A204.1 (cell line): ENCODE results near the gene MUL1.
"Not testable (repeated sequence)": the region's sequence is repeated elsewhere in the genome, so short reads cannot be mapped to it uniquely, and the experiment has no call there.

Source experiments
- FAIRE-seq: peaks from 2 replicates; lab custom pipeline; 2012; peaks lifted over from hg19 to GRCh38; lab: Jason Lieb, UNC

Gene MUL1

DNA sequence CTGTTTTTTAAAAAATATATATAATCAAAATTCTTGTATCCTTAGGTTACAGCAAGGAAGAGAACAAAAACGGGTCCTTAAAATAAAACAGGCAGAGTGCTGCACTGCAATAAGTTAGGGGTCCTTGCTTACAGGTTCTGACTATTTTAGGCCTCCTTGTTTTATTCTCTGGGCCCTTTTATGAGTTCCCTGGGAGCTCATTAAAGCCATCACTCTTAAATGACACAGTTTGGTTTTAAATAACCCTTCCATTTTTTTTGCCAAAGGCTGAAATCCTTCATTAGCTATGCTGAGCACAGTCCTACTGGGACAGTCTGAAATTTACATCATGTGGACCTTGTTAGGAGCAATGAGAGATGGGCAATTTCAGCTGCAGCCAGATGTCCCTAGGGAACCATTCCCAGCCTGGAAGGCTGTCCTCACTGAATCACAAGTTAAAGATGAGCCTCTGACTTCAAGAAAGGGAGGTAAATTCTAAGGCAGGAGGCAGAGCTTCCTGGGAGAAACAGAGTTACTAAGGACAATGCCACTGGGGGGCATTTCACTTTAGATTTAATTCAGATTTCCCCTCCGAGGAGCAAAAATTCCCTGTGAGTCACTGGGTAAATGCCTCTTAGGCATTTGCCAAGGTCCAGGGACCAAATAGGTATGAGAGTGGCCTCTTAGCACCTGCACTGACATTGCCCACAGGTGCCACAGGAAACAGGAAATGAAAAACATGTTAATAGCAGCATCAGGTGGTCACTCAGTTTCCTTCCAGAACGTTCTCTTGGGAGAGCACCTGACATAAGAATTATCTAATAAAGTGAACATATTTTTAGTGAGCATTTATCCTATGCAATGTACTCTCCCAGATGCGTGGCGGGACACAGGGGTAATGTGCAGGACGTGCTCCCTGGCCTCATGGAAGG, 3.8 kb upstream of the MUL1 start:
- no peak for FAIRE-seq

DNA sequence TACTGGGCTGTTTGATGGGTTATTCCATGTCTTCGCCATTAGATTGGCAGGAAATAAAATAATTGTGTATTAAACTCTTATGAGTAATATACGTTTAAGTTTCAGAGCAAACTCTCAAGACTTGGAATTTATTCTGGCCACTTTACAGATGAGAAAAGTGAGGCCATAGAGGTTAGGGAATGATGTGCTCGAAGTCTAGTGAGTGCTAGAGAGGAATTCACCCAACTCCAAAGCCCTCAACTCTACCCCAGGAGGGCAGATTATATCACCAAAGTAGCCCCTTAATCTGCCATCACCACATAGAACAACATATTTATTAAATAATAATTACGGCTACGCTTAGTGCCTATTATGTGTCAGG, 440 bp upstream of the MUL1 start:
- FAIRE-seq: no peak

DNA sequence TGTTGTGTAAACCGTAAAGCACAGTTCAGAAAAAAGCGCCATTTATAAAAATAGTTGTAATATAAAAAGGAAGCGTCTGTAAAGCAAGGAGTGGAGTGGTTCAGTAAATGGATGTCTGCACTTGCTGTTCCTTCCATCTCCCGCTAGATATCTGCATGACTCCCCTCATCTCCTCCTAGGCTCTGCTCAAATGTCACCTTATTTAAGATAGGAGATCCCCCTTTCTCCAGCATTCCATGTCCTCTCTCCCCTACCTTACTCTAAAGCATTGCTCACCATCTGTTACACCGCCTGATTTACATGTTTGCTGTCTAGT, 745 bp downstream of the MUL1 start:
- FAIRE-seq: no peak

DNA sequence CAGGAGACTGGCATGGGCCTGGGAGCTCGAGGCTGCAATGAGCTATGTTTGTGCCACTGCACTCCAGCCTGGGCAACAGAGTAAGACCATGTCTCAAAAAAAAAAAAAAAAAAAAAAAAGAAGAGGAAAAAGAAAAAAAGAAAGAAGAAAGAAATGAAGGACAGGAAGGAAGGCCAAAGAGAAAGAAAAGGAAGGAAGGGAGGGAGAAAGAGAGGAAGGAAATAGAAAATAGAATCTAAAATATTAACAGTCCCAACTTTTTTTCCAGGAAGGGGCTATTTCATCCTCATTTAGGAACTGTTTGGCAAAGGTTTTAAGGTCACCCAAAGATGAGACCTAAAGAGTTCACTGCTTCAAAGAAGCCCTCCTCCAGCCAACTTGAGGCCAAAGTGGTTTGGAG, 2.5 kb downstream of the MUL1 start:
- FAIRE-seq: no peak

DNA sequence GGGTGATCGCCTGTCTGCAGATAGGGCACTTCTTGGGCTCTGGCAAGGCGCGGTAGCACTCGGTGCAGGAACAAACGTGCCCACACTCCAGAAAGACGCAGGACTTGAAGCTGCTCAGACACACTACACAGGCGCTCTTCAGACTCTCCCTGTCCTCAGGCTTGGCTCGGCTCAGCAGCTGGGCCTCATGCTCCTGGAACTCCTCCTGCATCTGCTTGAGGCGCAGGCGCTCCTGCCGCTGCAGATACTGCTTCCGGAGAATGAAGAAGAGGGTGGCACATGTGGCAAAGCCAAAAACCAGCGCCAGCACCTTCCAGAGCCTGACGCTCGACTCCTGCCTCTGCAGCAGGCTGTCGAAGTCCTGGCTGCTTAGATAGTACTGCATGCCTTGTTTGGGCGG, 7.2 kb downstream of the MUL1 start:
- FAIRE-seq: no peak

DNA sequence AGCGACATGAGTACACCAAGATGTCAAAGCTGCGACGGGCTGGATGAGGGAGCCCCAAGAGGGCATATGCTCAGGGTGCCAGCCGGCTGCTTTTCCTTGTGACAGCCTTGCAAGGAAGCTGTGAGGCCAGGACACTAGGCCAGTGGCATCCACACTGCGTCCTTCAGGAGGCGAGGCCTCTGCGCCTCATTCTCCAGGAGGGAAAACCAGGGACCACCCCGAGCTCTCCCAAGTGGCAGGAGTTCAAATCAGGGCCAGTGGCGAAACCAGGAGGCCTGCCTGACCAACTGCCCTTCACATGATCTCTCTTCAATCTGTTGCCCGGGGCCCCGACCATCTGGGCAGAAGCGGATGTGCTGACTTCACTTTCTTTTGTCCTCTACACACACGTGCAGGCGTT, 8.2 kb downstream of the MUL1 start:
- FAIRE-seq: no peak

DNA sequence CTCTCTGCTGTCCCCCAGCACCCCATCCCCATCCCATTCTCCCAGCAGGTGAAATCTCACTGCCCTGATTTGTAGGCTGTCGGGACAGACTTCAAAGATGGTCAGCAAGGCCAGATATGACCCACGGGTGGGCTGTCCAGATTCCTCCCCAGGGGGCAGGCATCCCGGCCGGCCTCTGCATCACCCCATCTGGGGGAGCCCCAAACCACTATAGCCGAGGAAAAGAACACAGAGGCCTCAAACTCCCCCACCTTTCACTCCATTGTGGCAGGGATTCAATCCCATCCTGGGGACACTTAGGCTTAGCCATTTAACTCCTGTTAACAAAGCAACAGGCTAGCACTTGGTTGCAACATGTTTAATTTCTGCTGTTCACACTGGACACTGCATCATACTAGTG, 8.8 kb downstream of the MUL1 start:
- no peak for FAIRE-seq

DNA sequence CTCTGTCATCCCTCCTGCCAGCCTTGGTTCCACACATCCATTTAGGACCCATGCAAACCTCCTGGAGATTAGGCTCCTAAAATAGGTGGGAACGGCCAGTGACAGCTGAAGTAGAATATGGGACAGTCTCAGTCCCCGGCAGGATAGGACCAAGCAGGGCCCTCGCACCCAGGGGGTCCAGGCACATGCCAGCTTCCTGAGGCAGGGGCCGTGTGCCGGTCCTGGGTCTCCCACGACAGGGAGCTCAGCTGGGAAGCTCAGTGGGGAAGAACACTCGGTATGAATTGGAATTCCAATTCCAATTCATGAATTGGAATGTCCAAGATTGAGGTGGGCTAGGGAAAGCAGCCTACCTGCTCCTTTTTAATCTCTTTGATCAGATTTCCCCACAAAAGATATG, 9.8 kb downstream of the MUL1 start:
- FAIRE-seq: no peak

DNA sequence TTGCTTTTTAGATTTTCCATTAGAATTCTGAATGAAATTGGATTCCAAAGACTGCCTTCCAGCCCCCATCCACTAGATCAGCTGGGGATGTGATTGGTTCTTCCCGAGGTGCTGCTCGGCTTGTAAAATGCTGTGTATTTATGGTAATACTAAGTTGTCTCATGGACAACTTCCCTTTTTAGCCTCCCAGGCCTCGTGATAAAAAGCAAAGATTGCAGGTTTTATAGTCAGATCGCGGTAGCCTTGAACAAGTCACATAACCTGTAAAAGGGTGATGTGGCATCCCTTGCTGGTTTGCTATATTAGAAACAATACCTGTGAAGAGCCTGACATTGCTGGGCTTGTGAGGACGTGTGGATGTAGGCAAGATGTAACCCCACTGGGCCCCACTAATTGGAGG, 10.4 kb downstream of the MUL1 start:
- FAIRE-seq: no peak

DNA sequence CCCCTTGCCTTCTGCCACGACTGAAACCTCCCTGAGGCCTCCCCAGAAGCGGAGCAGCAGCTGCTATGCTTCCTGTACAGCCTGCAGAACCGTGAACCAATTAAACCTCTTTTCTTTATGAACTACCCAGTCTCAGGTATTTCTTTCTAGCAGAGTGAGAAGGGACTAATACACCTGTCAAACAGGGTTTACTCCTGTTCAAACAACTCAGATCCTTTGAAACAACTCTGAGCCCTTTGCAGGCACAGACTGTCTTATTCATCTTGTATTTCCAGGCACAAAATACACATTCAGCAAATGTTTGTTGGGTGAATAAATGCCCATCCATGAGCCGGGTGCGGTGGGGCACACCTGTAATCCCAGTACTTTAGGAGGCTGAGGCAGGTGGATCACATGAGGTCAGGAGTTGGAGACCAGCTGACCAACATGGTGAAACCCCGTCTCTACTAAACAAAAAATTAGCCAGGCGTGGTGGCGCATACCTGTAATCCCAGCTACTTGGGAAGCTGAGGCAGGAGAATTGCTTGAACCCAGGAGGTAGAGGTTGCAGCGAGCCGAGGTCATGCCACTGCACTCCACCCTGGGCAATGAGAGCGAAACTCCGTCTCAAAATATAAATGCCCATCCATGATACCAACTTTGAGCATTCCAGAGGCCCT, 11.1 kb downstream of the MUL1 start:
- FAIRE-seq: not testable (repeated sequence)

DNA sequence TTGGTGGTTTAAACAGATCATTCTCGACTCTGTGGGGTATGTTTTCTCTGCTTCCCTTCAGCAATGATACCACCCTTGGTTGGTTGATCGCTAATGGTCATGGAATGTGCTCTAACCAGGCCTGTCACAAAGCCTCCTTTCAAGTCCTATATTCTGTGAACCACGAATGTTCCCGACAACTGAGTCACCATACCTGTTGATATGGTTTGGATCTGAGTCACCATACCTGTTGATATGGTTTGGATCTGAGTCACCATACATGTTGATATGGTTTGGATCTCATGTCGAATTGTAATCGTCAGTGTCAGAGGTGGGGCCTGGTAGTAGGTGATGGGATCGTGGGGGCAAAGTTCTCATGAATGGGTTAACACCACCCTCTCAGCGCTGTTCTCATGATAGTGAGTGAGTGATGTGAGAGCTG, 11.7 kb downstream of the MUL1 start:
- no peak for FAIRE-seq

DNA sequence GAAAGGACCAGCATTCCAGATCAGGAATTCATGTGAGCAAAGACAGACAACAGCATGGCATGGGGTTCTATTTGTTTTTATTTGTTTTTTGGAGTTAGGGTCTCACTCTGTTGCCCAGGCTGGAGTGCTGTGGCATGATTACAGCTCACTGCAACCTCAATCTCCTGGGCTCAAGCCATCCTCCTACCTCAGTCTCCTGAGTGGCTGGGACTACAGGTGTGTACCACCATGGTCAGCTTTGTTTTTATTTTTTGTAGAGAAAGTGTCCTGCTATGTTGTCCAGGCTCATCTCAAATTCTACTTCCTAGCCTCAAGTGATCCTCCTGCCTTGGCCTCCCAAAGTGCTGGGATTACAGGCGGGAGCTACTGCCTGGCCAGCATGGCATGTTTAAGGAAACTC, 12.3 kb downstream of the MUL1 start:
- no peak for FAIRE-seq

DNA sequence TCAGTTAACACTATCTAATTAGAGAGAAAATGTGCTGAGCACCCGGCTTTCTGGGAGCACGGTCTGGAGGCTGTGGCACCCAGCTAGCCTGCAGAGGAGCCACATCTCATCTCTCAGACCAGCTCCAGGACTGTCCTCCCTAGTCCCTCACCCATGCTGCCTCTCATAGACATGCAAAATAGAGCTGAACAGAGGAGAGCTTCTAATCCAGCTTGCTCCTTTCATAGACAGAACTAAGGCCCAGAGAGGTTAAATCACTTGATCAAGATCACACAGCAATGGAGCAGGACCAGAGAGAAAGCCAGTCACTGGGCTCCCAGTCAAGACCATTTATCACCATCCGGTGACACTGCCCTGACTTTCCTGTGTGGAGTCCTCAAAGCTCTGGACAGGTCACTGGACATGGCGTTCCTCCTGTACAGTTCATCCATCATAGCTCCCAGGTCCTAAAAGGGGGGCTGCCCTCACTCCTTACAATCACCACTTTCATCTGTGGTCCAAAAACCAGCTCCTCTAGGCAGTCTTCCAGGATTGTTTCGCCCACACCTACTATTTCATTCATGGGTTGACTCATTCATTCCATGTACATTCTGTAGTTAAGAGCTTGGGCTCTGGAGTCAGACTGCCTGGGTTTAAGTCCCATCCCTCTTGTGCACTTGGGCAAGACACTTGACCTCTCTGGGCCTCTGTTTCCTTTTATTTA, 13.2 kb downstream of the MUL1 start:
- no peak for FAIRE-seq

DNA sequence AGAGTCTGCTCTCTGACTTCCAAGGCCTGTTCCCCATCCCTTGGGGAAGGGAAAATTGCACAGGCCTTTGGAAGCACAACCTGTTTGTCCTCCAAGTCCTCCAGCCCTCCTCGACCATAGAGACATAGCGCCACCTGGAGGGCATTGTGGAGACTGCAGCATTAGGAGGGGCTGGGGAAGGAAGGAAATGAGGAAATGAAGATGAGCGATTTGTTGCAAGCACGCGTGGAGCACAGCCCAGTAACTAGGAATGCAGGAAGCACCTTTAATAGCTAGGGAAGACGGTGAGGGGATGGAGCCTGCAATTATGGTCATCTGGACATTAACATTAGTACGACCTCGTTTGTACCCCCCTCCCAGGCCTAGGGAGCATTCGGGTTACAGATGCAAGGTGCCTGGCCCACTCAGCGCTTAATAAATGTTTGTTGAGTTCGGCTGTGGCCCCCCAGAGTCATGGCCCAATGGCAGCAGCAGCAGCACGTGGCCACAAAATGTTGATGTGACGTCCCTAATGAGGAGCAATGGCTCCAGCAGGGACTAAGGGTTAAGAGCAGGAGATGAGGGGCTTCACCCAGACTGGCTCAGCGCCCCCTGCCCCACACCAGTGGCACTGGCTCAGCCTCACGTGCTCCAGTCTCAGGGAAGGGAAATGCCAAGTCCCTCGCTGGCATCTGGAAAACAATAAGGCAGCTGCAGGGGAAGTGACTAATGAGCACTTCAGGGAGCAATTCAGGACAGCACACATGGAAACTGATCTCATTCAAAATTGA, 13.9 kb downstream of the MUL1 start:
- peak; percentile 82 for FAIRE-seq

DNA sequence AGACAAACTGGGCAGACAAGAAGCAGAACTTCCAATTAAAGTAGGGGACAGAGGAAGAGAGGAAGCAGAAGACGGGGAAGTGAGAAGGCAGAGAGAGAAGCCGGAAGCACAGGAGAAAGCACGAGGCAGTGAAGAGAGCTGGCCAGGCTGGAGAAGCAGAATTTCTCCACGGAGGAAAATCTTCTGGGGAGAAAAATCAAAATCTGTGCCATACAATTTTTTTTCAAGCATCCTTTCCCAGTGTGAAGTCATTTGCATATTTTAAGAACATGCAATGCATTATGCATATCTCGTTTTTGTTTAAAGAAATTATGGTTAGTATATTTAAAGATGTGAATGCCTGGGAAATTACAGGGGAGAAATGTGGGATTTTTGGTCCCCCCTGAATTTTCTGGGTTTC, 14.6 kb downstream of the MUL1 start:
- no peak for FAIRE-seq

DNA sequence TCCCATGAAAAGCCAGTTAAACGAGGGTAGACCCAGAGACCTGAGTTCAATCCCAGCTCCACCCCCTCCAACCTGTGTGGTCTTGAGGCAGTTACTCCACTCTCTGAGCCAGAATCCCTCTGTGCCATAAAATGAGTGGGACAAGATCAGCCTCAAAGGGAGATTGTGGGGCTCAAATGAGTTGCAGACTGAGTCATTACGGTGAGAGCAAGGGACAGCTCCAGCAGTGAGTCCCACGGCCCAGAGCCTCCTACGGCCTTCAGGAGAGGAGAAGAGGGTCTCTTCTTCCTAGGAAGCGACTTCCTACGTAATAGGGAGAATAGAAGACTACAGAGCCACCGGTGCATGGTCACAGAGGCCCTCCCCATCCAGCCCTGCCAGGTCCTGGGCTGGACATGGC, 15.2 kb downstream of the MUL1 start:
- no peak for FAIRE-seq

DNA sequence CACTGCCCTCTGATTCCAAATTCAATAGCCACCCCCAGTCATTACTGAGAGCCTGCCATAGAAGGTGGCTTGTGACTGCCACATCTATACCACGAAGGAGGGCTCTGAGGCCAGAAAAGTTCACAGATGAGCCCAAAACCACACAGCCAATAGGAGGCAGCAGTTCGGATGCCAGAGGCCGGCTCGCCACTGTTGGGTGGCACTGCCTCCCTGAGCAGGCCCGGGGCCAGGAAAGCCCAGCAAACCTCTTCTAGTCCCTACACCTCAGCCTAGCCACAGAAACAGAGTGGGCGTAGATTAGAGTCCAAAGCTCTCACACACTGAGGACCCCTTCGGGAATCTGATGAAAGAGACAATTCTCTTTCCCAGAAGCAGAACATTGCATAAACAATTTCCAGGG, 16.1 kb downstream of the MUL1 start:
- no peak for FAIRE-seq

DNA sequence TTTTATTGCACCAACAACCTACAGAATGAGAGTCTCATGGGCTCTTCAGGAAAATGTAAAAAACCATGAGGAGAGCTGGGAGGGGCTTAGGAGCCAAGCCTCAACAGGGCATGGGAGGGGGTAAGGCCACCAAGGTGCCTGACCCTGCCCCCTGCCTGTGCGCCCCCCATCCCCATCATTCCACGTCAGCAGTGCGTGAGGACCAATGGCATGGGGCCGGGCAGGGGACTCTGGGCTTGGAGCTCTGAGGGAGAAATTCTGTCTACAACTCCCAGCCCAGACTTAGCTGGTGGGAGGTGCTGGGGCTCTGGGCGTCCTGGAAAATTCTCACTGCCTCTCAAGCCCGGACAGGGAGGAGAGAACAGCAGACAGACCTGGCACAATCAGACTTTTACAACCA, 16.8 kb downstream of the MUL1 start:
- no peak for FAIRE-seq

DNA sequence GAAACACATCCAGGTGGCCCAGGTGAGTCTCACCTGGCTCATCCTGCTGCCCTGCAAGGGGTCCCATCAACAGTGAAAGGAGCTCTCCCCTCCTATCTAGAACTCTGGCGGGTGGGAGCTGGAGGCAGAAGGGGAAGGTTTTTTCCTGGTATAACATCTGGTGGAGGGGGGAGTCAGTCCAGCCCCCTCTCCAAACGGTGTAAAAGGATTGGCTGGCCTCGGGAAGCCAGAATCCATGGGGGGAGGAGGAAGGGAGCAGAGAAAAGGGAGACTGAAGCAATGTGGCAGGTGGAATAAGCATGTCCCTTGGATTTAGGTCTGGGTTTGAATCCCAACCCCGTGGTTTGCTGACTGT, 20.7 kb downstream of the MUL1 start:
- no peak for FAIRE-seq

DNA sequence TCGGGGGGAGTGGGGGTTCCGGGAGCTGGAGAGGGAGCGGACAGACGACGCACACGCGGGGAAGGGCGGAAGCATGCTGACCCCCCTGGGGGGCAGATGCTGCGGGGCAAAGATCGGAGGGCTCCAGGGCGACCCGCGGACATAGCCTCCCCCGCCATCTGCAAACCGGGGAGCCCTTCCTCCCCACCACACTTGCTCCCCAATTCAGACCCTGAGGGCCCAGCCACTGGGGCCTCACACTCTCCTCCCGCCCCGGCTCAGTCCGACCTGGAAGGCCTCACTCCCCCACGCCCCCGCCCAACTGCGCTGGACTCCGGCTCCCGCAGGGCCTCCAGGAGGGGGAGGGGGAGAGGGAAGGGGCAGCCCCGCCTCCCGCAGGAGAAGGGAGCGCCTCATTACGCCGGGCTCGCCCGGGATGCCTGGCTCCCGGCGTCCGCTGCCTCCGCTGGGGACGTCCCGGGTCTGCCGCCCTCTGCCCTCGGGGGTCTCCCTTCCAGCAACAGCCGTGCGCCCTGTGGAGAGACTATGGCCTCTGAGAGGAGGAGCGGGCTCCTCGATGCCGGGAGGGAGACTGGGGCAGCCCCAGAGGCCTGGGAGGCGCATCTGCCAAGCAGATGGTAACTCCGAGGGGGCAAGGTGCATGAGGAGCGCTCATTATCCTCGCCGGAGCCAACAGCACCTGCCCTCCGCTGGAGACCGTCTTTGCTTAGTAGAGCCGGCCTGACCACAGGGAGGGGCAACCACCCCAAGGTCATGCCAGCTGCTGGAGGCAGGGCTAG, 21.3 kb downstream of the MUL1 start:
- no peak for FAIRE-seq

DNA sequence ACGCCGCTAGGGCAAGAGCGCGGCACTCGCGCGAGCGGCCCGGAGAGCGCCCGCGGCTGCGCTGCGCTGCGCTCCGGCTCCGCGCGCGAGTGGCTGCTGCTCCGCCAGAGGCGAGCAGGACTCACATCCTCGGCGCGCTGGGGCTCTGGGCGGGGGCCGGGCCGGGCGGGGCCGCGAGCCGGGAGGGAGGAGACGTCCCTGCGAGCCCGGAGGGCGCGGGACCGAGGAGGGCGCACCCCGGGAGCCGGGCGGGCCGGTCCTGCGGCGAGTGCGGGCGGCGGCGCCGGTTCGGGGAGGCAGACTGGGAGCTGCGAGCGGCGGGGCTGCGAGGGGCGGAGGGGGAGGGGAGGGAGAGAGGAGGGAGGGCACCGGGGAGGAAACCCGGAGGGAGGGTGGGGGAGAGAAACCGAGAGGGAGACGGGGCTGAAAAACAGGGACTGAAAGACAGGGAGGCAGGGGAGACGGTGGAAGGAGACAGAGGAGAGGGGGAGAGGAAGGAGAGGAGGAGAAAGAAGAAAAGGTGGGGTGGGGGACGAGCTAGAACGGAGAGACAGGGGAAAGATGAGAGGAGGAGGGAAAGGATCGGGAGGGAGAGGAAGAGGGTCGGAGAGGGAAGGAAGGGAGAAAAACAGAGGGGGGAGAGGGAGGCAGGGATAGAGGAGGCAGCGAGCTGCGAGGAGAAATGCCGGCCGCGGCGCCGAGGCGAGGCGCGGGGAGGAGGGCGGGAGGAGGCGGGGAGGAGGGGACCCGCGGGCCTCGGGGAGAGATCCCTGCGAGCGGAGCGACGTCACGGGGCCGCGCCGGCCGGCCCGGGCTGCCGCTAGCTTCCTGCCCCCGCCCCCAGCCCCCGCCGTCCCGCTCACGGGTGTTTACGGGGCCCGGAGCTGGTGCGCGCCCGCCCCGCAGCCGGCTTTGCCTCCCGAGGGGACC, 22.2 kb downstream of the MUL1 start, which contains the start of gene CAMK2N1:
Gene CAMK2N1 (minus strand): TSS at position 684 of the 930 bp plus-strand sequence. CDS start 831 bp downstream, outside the sequence.
- FAIRE-seq: no peak
